Keratinocyte (primary cell): ENCODE results near the gene TMEM17. TPM values are rescaled to one million over a fixed set of nuclear protein-coding genes. Genes with fewer than 3 reads are reported as not detected.

ENCODE experiments used
- DNase-seq: peaks from one replicate; pipeline ENCODE4 v3.0.0-alpha.2; 2011; ENCODE audit warnings: low read depth, missing footprints, low spot score
- FAIRE-seq: peaks from 2 replicates; lab custom pipeline; 2011; peaks lifted over from hg19 to GRCh38; lab: Jason Lieb, UNC
- H2AFZ ChIP-seq: 2 replicates; pipeline ENCODE4 v1.6.0; 2012; ENCODE audit warnings: low read length, control low read depth, inconsistent platforms; ENCODE audit not compliant: control insufficient read depth
- H3K27ac ChIP-seq: 2 replicates; pipeline ENCODE4 v1.5.1; 2011; ENCODE audit warnings: low read length; ENCODE audit not compliant: control insufficient read depth, insufficient read depth
- H3K27me3 ChIP-seq: 3 replicates; pipeline ENCODE4 v1.6.0; 2011; ENCODE audit warnings: low read length; ENCODE audit not compliant: control insufficient read depth, insufficient read depth; ENCODE audit errors: extremely low read depth
- H3K36me3 ChIP-seq, 2 experiments: 2 replicates in 1 of 2; 3 replicates in 1 of 2; pipeline ENCODE4 v1.5.1; 2011; ENCODE audit warnings: low read length in 2 of 2, mild to moderate bottlenecking in 1 of 2; ENCODE audit not compliant: control insufficient read depth in 2 of 2, insufficient read depth in 2 of 2; ENCODE audit errors: extremely low read depth in 1 of 2
- H3K4me1 ChIP-seq: 3 replicates; pipeline ENCODE4 v1.5.1; 2011; ENCODE audit warnings: low read length; ENCODE audit not compliant: control insufficient read depth, insufficient read depth; ENCODE audit errors: extremely low read depth
- H3K4me2 ChIP-seq: 3 replicates; pipeline ENCODE4 v1.6.0; 2011; ENCODE audit warnings: low read depth, low read length; ENCODE audit not compliant: control insufficient read depth, insufficient read depth; ENCODE audit errors: extremely low read depth
- H3K4me3 ChIP-seq, 3 experiments: fragments of 200-600 bp in 1 of 3; sonication (generic) in 1 of 3; 2 replicates in 2 of 3; 3 replicates in 1 of 3; pipeline ENCODE4 v1.5.1; 2011 to 2016; ENCODE audit warnings: low read length in 3 of 3, mild to moderate bottlenecking in 3 of 3, control low read depth in 2 of 3, inconsistent platforms in 1 of 3, low read depth in 1 of 3, mixed read lengths in 1 of 3, mixed run types in 1 of 3, moderate library complexity in 1 of 3; ENCODE audit not compliant: control insufficient read depth in 2 of 3, insufficient read depth in 2 of 3; ENCODE audit errors: extremely low read depth in 1 of 3
- H3K79me2 ChIP-seq: 2 replicates; pipeline ENCODE4 v1.6.0; 2012; ENCODE audit warnings: low read length; ENCODE audit not compliant: control insufficient read depth, insufficient read depth
- H3K9ac ChIP-seq: 3 replicates; pipeline ENCODE4 v1.6.0; 2011; ENCODE audit warnings: low read length; ENCODE audit not compliant: control insufficient read depth, insufficient read depth; ENCODE audit errors: extremely low read depth
- H3K9me1 ChIP-seq: 3 replicates; pipeline ENCODE4 v1.6.0; 2011; ENCODE audit warnings: low read length; ENCODE audit not compliant: control insufficient read depth, insufficient read depth; ENCODE audit errors: extremely low read depth
- H3K9me3 ChIP-seq: 2 replicates; pipeline ENCODE4 v1.5.1; 2012; ENCODE audit warnings: low read depth, low read length; ENCODE audit not compliant: control insufficient read depth
- H4K20me1 ChIP-seq: 3 replicates; pipeline ENCODE4 v1.6.0; 2011; ENCODE audit warnings: low read length; ENCODE audit not compliant: control insufficient read depth, insufficient read depth; ENCODE audit errors: extremely low read depth
- CTCF ChIP-seq, 3 experiments: IDR thresholded peaks in 1 of 3; conservative IDR thresholded peaks in 1 of 3; optimal IDR thresholded peaks in 1 of 3; 2 replicates in 2 of 3; 3 replicates in 1 of 3; pipeline versions ENCODE3 to v1.5.1; 2011; ENCODE audit warnings: low read length in 3 of 3, mild to moderate bottlenecking in 3 of 3, moderate library complexity in 2 of 3, control low read depth in 1 of 3, inconsistent platforms in 1 of 3; ENCODE audit not compliant: insufficient read depth in 2 of 3; ENCODE audit errors: extremely low read depth in 1 of 3
- EZH2 ChIP-seq: IDR thresholded peaks from one replicate; pipeline ENCODE4 v1.6.1; 2012; ENCODE audit warnings: inconsistent platforms, mild to moderate bottlenecking, low read length, moderate library complexity
- dilution Hi-C: fragments of 300-500 bp; cut with MboI; formaldehyde crosslinking; loops from one replicate; pipeline ENCODE4 v1.7.0; 2020; ENCODE audit warnings: low sequenced_read_pairs; ENCODE audit not compliant: extremely low pct_ligation_motif_present
- polyA plus RNA-seq, 5 experiments: library from polyadenylated mRNA; depleted of rRNA in 3 of 5; stranded (reverse) in 3 of 5; stranded (forward) in 1 of 5; unstranded in 1 of 5; fragments of >200 nt; gene quantifications; 1 replicate in 1 of 5; 2 replicates in 3 of 5; 3 replicates in 1 of 5; pipeline versions ENCODE4 v1.2.1 to v1.2.3, GENCODE V29; 2011 to 2012; ENCODE audit warnings: missing spikeins in 2 of 5, low read depth in 1 of 5, low replicate concordance in 1 of 5

The TMEM17 gene
- polyA plus RNA-seq, 1 donor (not counting 4 experiments of a cell fraction or from before 2014, with no cell fraction given), result 5.1 TPM

- FAIRE-seq (peak; percentile 48), DNase-seq (no peak)
- no peak overlapping the region for H3K27ac ChIP-seq
- TF ChIP-seq EZH2, result no peak
- TF ChIP-seq CTCF (optimal IDR thresholded peaks at IDR 0.05 in 1 of 3, IDR thresholded peaks at IDR 0.05 in 1 of 3, conservative IDR thresholded peaks at IDR 0.05 in 1 of 3; ENCODE audit: extremely low read depth in 1 of 3, insufficient read depth in 2 of 3, low read length in 3 of 3), result no peak
- no peaks in the 10 kb centered on the region for H3K9me1 ChIP-seq
- no peaks in the 10 kb centered on the region for H4K20me1 ChIP-seq
- H3K4me2 ChIP-seq, result no peak overlapping the region
- H3K79me2 ChIP-seq, result no peaks in the 10 kb centered on the region
- H3K9ac ChIP-seq, result no peak overlapping the region
- peaks cover 22% of the 10 kb centered on the region for H3K4me1 ChIP-seq
- no peaks in the 10 kb centered on the region for H3K9me3 ChIP-seq
- H2AFZ ChIP-seq, result peak overlapping the region; percentile 21
- H3K36me3 ChIP-seq, result no peaks in the 10 kb centered on the region
- no peaks in the 10 kb centered on the region for H3K27me3 ChIP-seq
- no peak overlapping the region for H3K4me3 ChIP-seq
- dilution Hi-C loops, result no loop called here
These were observed 44.3 kb downstream of the TMEM17 start for GRCh38 chr2:62461707-62462106.

DNA sequence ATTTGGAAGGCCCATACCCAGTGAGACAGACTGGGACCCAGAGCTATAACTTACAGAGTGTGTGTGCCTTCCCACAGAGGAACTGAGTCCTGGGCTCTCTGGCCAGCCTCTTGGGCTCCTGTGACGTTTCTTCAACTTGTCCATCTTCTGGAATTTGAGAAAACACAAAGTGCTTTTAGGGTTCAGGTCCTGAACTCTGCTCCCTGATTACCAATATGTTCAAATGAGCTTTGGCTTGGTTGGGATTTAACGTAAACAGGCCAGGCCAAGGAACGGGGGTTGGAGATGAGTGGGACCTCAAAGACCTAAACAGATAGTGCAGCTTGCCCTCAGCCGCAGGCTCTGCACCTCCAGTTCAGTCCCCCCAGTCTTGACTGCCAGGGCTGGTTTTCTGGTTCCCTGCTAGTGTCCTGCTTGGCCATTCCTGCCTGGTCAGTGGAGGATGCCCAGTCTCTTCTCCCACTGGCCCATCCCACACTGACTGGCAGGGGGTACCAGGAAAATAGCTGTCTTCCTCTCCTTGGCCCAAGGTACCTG, 44.9 kb downstream of the TMEM17 start:
- TF ChIP-seq EZH2 (no peak), CTCF (optimal IDR thresholded peaks at IDR 0.05 in 1 of 3, IDR thresholded peaks at IDR 0.05 in 1 of 3, conservative IDR thresholded peaks at IDR 0.05 in 1 of 3; ENCODE audit: extremely low read depth in 1 of 3, insufficient read depth in 2 of 3, low read length in 3 of 3) (no peak)
- no peak overlapping the region for H2AFZ ChIP-seq
- H3K9ac ChIP-seq, result no peak overlapping the region
- DNase-seq (no peak), FAIRE-seq (no peak)
- no peaks in the 10 kb centered on the region for H3K36me3 ChIP-seq
- no peak overlapping the region for H3K27ac ChIP-seq
- H3K4me2 ChIP-seq, result no peak overlapping the region
- H3K27me3 ChIP-seq, result no peaks in the 10 kb centered on the region
- dilution Hi-C loops, result no loop called here
- peaks cover 27% of the 10 kb centered on the region for H3K4me1 ChIP-seq
- H3K9me1 ChIP-seq, result no peaks in the 10 kb centered on the region
- H3K4me3 ChIP-seq, result no peak overlapping the region
- H4K20me1 ChIP-seq, result no peaks in the 10 kb centered on the region
- no peaks in the 10 kb centered on the region for H3K79me2 ChIP-seq
- H3K9me3 ChIP-seq, result no peaks in the 10 kb centered on the region
